ENCODE data around the gene AMN1.
"Not testable (repeated sequence)": the region's sequence is repeated elsewhere in the genome, so short reads cannot be mapped to it uniquely, and the experiment has no call there.

Gene AMN1

DNA sequence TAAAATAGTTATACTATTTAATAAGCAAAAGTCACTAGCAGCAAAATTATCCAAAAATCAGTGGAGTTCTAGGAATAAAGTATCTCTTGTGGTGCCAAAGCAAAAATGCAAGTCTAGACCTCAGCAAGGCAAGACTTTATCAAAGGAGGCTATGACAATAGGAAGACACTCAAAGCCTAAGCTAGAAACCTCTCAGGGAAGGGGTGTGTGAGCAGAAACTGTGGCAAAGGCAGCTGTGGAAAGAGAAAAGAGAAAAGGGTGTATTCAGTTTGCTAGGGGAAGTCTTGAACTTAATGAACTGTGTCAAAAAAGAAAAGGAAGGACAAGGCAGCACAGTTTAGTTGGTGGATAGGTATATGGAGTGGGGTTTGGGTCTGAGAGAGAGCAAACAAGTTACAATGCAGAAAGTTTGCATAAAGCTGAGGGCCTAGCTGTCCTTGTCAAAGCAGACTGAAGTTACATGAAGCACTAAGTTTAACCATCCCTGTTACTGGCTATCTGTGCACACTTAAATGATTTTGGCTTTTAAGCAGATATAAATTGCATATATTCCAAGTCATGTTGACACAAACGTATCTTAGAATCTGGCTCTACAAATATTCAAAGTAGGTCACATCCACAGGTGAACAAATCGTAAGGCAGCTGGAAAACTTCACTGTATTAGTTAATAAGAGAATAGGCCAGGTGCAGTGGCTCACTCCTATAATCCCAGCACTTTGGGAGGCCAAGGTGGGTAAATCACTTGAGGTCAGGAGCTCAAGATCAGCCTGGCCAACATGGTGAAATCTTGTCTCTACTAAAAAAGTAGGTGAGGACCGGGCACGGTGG lies 31.0 kb upstream of the AMN1 start:
- H3K27ac ChIP-seq: no peak overlapping the region
- TF ChIP-seq CTCF (conservative IDR thresholded peaks at IDR 0.05) (no peak), ZFX (IDR thresholded peaks at IDR 0.05) (no peak)

- not testable (repeated sequence) for H3K27ac ChIP-seq
Measured at GRCh38 chr12:31758297-31758696, 29.5 kb upstream of the AMN1 start.

- TF ChIP-seq CTCF (conservative IDR thresholded peaks at IDR 0.05) (no peak), ZFX (IDR thresholded peaks at IDR 0.05) (no peak)
- H3K27ac ChIP-seq: no peak overlapping the region
Measured at GRCh38 chr12:31756977-31757420, 28.2 kb upstream of the AMN1 start.

GRCh38 chr12:31752450-31752849 lies 23.6 kb upstream of the AMN1 start:
- H3K27ac ChIP-seq: no peak overlapping the region; the same call in 1 of the 2 replicates
- TF ChIP-seq ZFX (IDR thresholded peaks at IDR 0.05) (no peak), CTCF (conservative IDR thresholded peaks at IDR 0.05) (no peak)

- TF ChIP-seq ZFX (IDR thresholded peaks at IDR 0.05) (no peak), CTCF (conservative IDR thresholded peaks at IDR 0.05) (no peak)
- H3K27ac ChIP-seq: no peak overlapping the region; the same call in 1 of the 2 replicates
Measured at GRCh38 chr12:31751085-31751484, 22.3 kb upstream of the AMN1 start.

DNA sequence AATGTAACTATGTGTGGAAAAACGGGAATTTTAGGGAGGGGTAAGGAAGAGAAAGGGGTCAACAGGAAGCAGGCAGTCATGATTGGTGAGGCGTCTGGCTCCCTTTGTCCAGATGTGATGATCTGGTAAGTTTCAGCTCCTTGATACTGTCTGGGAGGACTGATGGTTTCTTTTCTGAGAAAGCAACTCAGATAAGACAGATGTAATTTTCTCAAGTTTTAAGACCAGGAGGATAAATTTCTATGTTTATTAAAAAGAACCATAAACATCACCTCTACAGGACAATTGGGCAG lies 21.9 kb upstream of the AMN1 start:
- no peak for TF ChIP-seq ZFX (IDR thresholded peaks at IDR 0.05)
- peak overlapping the region; percentile 95; the same call in 1 of the 2 replicates for H3K27ac ChIP-seq

- no peak for TF ChIP-seq CTCF (conservative IDR thresholded peaks at IDR 0.05)
- no peak for TF ChIP-seq ZFX (IDR thresholded peaks at IDR 0.05)
- H3K27ac ChIP-seq: peak overlapping the region; percentile 95
Measured at GRCh38 chr12:31749024-31749704, 20.3 kb upstream of the AMN1 start.

GRCh38 chr12:31745242-31745641 lies 16.4 kb upstream of the AMN1 start:
- H3K27ac ChIP-seq: no peak overlapping the region
- TF ChIP-seq ZFX (IDR thresholded peaks at IDR 0.05) (no peak), CTCF (conservative IDR thresholded peaks at IDR 0.05) (no peak)

DNA sequence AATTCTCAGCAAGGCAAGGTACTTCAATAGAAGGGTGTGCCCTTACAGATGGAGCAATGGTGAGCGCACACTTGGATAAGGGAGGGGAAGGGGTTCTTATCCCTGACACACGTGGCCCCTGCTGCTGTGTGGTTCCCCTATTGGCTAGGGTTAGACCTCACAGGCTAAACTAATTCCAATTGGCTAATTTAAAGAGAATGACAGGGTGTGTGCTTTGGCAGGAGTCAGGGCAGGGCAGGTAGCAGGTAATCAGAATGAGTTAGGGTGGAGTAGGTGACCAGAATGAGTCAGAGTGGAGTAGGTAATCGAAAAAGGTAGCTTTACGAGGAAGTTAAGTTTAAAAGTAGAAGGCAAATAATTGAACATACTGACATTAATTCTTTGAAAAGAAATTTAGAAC lies 15.5 kb upstream of the AMN1 start:
- not testable (repeated sequence) for H3K27ac ChIP-seq
